ENCODE measurements around the gene PCDH9.
A peak's percentile ranks its signal among the peaks of the same experiment; 100 is the strongest.

- TF ChIP-seq EZH2 (IDR thresholded peaks at IDR 0.05; ENCODE audit: borderline replicate concordance, low read length) (no peak), CTCF (IDR thresholded peaks at IDR 0.05; ENCODE audit: low read length) (peak; percentile 37; the same call in 1 of the 2 replicates)
Observed at GRCh38 chr13:67048084-67048820, 181.9 kb downstream of the PCDH9 start.

All from OCI-LY1 (cell line).